Adrenal gland (tissue), 5 donors: Measurements from ENCODE around the gene RECK.

Source experiments
- POLR2A ChIP-seq, 2 donors: fragments of 450-650 bp; IDR thresholded peaks; one replicate each; pipeline ENCODE4 v1.6.1; 2017; ENCODE audit warnings: antibody characterized with exemption in 2 of 2, mild to moderate bottlenecking in 2 of 2, moderate library complexity in 1 of 2
- TF ChIP-seq, protein P1 (sequence below), 6 experiments: fragments of 450-650 bp in 4 of 6; fragments of 200-600 bp in 2 of 6; sonication (generic) in 1 of 6; IDR thresholded peaks; 1 replicate in 5 of 6; 2 replicates in 1 of 6; pipeline versions ENCODE4 v1.5.1 to v1.8.0; 2016 to 2021; ENCODE audit warnings: antibody characterized with exemption in 6 of 6, mild to moderate bottlenecking in 2 of 6, moderate library complexity in 1 of 6
- donor health status: DM: no; HTN: no; CAD: no.

DNA sequence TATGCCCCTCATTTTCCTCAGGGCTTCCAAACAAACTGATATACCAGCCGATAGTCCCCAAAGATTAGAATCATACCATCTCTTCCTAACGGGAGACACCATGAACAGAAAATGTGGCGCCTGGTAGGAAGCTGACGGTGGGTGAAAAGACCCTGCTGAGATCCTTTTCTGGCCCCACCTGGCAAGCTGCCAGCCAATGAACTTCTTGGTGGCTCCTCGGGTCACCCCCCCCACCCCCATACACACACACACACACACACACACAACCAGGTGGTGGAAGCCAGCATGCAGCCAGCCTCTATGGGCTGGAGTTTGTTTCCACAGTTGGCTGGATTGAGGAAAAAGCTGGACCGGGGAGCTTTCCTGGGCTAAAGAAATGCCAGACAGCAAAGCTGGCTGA is 127.7 kb downstream of the RECK start:
- TF ChIP-seq, protein P1, sequence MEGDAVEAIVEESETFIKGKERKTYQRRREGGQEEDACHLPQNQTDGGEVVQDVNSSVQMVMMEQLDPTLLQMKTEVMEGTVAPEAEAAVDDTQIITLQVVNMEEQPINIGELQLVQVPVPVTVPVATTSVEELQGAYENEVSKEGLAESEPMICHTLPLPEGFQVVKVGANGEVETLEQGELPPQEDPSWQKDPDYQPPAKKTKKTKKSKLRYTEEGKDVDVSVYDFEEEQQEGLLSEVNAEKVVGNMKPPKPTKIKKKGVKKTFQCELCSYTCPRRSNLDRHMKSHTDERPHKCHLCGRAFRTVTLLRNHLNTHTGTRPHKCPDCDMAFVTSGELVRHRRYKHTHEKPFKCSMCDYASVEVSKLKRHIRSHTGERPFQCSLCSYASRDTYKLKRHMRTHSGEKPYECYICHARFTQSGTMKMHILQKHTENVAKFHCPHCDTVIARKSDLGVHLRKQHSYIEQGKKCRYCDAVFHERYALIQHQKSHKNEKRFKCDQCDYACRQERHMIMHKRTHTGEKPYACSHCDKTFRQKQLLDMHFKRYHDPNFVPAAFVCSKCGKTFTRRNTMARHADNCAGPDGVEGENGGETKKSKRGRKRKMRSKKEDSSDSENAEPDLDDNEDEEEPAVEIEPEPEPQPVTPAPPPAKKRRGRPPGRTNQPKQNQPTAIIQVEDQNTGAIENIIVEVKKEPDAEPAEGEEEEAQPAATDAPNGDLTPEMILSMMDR (IDR thresholded peaks at IDR 0.05), result no peak
- TF ChIP-seq POLR2A (IDR thresholded peaks at IDR 0.05), result no peak
